Skin epidermis (tissue), 12 donors: Measurements from ENCODE around the gene CNPY3.
"Not testable (repeated sequence)": the region's sequence is repeated elsewhere in the genome, so short reads cannot be mapped to it uniquely, and the experiment has no call there.

Source experiments
- H3K27ac ChIP-seq, 21 experiments: fragments of 200-600 bp; sonication (generic) in 11 of 21; one replicate each; pipeline ENCODE4 v1.5.0; 2020; ENCODE audit warnings: mild to moderate bottlenecking in 3 of 21, inconsistent platforms in 2 of 21, moderate library complexity in 2 of 21
- H3K4me3 ChIP-seq, 7 experiments: fragments of 200-600 bp; sonication (generic) in 2 of 7; one replicate each; pipeline ENCODE4 v1.5.0; 2020; ENCODE audit warnings: inconsistent platforms in 2 of 7, mild to moderate bottlenecking in 2 of 7, moderate library complexity in 1 of 7

Gene CNPY3

GRCh38 chr6:42911171-42912021 lies 17.9 kb upstream of the CNPY3 start:
- H3K4me3 ChIP-seq, result peak overlapping the region in 3 of 7 experiments; percentile 9 to 17 (median 14)

GRCh38 chr6:42914546-42914945 lies 14.7 kb upstream of the CNPY3 start:
- Histone ChIP-seq H3K27ac (no peak overlapping the region), H3K4me3 (no peak overlapping the region)

More at GRCh38 chr6:42911171-42912021, 17.9 kb upstream of the CNPY3 start:
- H3K27ac ChIP-seq, result no peak overlapping the region

- H3K4me3 ChIP-seq, result no peak within 1 kb of the TSS
- H3K27ac ChIP-seq, result no peak within 1 kb of the TSS
Observed at GRCh38 chr6:42915732-42916131, 13.5 kb upstream of the CNPY3 start, which contains the start of gene PTCRA. TSS of gene PTCRA (plus strand) at chr6:42916053. CDS start at chr6:42916070, 17 bp downstream.

- no peak overlapping the region for H3K4me3 ChIP-seq
- H3K27ac ChIP-seq, result no peak overlapping the region
Observed at GRCh38 chr6:42916288-42916687, 13.0 kb upstream of the CNPY3 start.

- Histone ChIP-seq H3K4me3 (no peak overlapping the region), H3K27ac (no peak overlapping the region)
Observed at GRCh38 chr6:42921801-42922200, 7.5 kb upstream of the CNPY3 start.

GRCh38 chr6:42923666-42924065 lies 5.6 kb upstream of the CNPY3 start:
- H3K27ac ChIP-seq, result no peak overlapping the region
- no peak overlapping the region for H3K4me3 ChIP-seq

- no peak overlapping the region for H3K4me3 ChIP-seq
- H3K27ac ChIP-seq, result no peak overlapping the region
Observed at GRCh38 chr6:42925248-42925857, 3.9 kb upstream of the CNPY3 start.

DNA sequence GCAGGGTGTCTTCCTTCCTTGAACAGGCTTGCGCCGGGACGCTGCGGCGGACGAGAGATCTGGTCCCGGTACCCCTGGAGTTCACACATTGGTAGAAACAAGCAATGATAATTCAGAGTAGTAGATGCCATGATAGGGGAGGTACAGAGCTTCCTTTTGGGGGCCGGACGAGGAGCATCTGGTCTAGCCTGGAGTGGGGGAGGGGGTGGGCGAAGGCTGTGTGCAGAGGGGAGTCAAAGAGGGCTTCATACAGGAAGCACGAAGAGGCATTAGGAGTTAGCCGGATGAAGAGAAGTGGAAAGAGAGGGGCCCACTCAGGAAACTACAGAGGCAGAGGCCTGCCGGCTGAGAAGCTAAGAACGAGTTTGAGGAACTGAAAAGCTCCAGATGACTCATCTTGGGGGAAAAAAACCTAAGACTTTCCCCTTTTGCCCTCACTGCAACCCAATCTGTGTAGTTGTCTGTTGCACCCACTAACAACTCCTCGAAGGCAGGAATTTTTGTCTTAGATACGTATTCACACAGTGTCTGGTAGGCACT lies 611 bp downstream of the CNPY3 start:
- H3K27ac ChIP-seq, result peak overlapping the region; percentile 66 to 96 (median 90)
- H3K4me3 ChIP-seq, result peak overlapping the region; percentile 60 to 89 (median 66)

GRCh38 chr6:42932412-42932811 lies 3.1 kb downstream of the CNPY3 start:
- no peak overlapping the region for H3K4me3 ChIP-seq
- peak overlapping the region in 4 of 21 experiments; percentile 3 to 59 (median 35) for H3K27ac ChIP-seq

- H3K4me3 ChIP-seq, result no peak overlapping the region
- peak overlapping the region in 4 of 21 experiments; percentile 3 to 39 (median 15) for H3K27ac ChIP-seq
Observed at GRCh38 chr6:42933205-42933604, 3.9 kb downstream of the CNPY3 start.

- H3K27ac ChIP-seq, result no peak overlapping the region
Observed at GRCh38 chr6:42935322-42935721, 6.0 kb downstream of the CNPY3 start.

DNA sequence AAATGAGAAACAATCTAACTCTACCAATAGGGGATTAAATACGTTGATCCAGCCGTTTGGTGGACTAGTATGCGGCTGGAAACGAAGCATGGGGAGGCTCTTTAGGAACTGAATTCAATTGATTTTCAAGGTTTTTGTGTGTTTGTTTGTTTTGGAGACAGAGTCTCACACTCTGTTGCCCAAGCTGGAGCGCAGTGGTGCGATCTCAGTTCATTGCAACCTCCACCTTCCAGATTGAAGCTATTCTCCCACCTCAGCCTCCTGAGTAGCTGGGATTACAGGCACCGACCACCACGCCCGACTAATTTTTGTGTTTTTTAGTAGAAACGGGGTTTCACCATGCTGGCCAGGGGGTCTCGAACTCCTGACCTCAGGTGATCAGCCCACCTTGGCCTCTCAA lies 7.1 kb downstream of the CNPY3 start:
- no peak overlapping the region for H3K27ac ChIP-seq
- no peak overlapping the region for H3K4me3 ChIP-seq

More at GRCh38 chr6:42935322-42935721, 6.0 kb downstream of the CNPY3 start:
- H3K4me3 ChIP-seq, result no peak overlapping the region

DNA sequence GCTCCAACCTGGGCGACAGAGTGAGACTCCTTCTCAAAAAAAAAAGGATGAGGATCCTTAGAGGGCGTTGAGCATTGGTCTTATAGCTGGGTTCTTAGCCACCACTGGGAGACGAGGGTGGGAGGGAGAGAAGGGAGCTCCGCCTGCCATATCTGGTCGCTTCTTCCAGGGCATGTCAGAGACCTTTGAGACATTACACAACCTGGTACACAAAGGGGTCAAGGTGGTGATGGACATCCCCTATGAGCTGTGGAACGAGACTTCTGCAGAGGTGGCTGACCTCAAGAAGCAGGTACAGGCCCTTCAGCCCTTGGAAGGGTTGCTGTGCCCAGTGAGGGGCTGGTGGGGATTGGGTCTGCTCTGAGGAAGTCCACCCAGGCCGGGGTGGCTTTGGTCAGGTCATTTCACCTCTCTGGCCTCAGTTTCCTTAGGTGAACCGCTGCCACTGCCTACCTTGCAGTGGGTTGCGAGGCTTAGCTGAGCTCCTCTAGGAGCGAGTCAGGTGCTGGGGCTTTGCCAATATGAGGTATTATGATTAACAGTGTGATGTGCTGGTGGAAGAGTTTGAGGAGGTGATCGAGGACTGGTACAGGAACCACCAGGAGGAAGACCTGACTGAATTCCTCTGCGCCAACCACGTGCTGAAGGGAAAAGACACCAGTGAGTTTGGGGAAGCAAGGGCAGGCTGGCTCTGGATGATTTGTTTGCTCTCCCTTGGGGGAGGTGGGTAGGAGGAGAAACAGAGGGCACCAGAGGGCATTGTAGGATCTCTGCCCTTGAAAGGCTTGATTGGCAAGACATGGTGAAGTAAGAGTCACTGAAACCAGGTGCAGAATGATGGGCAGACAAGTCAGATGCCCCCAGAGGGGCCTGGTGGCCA lies 8.5 kb downstream of the CNPY3 start:
- Histone ChIP-seq H3K4me3 (no peak overlapping the region), H3K27ac (no peak overlapping the region)

GRCh38 chr6:42938428-42938796 lies 9.1 kb downstream of the CNPY3 start:
- Histone ChIP-seq H3K27ac (no peak overlapping the region), H3K4me3 (no peak overlapping the region)

DNA sequence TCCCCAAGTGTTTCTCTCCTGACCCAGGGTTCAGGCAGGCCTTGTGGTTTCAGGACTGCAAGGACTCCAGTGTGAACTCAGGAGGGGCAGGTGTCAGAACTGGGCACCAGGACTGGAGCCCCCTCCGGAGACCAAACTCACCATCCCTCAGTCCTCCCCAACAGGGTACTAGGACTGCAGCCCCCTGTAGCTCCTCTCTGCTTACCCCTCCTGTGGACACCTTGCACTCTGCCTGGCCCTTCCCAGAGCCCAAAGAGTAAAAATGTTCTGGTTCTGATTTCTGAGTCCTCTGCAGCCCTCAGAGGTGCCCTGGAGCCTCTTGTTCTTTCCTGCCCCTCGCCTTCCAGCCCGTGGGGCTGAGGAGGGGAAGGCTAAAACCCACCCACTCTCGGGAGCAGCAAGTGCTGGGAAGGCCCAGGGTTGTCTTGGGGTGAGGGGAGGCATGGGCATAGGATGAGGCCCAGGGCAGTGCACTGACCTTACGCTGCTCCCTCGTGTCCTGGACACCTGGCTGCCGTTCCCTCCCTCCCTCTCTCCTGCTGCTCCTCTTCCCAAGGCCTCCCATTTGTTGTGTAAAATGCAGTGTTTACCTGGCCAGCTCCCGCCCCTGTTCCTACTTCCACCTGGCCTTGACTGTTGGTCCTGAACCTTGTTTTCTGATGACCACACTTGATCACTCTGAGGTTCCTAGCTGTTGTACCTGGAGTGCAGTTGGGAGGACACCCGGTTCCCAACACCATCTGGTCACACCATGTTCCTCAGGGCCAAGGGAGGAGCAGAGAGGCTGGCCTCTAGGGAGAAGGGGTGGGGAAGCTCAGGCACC lies 9.9 kb downstream of the CNPY3 start:
- Histone ChIP-seq H3K27ac (no peak overlapping the region), H3K4me3 (no peak overlapping the region)

DNA sequence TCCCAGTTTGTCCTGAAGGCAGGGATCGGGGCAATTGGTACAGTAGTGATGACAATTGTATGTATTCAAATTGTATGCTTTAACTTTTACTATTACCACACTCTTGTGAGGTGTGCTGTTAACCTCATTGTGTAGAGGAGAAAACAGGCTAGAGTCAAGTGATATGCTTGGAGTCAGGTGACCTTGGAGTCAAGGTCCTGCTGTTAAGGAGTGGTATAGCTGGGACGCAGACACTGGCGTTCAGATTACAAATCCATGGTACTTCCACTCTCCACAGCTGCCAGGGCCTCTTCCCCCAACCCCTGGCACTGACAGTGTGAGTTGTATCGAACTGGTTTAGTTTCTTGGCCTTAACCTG lies 10.5 kb downstream of the CNPY3 start:
- no peak overlapping the region for H3K27ac ChIP-seq
- no peak overlapping the region for H3K4me3 ChIP-seq

DNA sequence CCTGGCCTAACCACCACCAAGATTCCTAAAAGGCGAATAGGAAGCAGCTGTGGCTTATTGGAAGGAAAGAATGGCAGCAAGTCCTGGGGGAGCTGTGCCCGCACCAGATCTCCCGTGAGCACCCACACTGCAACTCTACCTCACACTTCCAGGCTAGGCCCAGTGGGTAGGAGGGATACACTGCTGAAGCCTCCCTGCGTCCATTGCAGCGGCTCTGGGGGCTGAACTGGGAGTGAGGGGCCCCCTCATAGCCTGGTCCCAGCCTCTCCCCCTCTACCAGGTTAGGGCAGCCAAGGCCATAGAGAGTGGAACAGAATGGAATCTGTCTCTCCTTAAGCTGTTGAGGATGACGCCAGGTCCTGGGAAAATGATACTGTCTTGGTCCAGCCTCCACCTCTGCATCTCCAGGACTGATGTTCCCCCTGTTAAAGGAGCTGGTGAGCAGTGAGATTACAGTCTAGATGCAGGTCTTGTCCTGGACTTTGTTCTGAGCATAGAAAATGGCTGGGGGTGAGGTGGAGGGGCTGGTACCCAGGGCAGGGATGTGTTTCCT lies 11.3 kb downstream of the CNPY3 start:
- H3K4me3 ChIP-seq, result no peak overlapping the region
- no peak overlapping the region for H3K27ac ChIP-seq

GRCh38 chr6:42941356-42941755 lies 12.1 kb downstream of the CNPY3 start:
- not testable (repeated sequence) for H3K4me3 ChIP-seq, H3K27ac ChIP-seq

GRCh38 chr6:42942444-42942843 lies 13.2 kb downstream of the CNPY3 start:
- Histone ChIP-seq H3K4me3 (no peak overlapping the region), H3K27ac (no peak overlapping the region)
